ENCODE data around the gene ANTXR1.

ANTXR1 gene

GRCh38 chr2:69067026-69067630, 54.1 kb downstream of the ANTXR1 start:
- Histone ChIP-seq H2AFZ (ENCODE audit: low read depth, low read length) (no peak overlapping the region), H3K27me3 (ENCODE audit: insufficient read depth, low read length, poor library complexity) (no peaks in the 10 kb centered on the region), H3K4me3 (ENCODE audit: low read depth in 1 of 2, low read length in 2 of 2) (no peak overlapping the region), H4K20me1 (ENCODE audit: insufficient read depth, low read length) (no peaks in the 10 kb centered on the region), H3K9me3 (ENCODE audit: insufficient read depth, low read length, severe bottlenecking) (no peaks in the 10 kb centered on the region), H3K27ac (ENCODE audit: low read length) (no peak overlapping the region), H3K9ac (ENCODE audit: low read depth, low read length) (no peak overlapping the region), H3K79me2 (ENCODE audit: insufficient read depth, low read length) (no peaks in the 10 kb centered on the region), H3K36me3 (ENCODE audit: insufficient read depth, low read length) (no peaks in the 10 kb centered on the region), H3K4me2 (ENCODE audit: insufficient read depth, low read length) (no peak overlapping the region), H3K4me1 (ENCODE audit: insufficient read depth, low read length) (no peaks in the 10 kb centered on the region)
- TF ChIP-seq CTCF (IDR thresholded peaks at IDR 0.05; ENCODE audit: borderline replicate concordance, extremely low read depth, low read length, poor library complexity, severe bottlenecking) (no peak), EZH2 (IDR thresholded peaks at IDR 0.05; ENCODE audit: borderline replicate concordance, low read depth, low read length, severe bottlenecking) (no peak)
- no peak for DNase-seq
- no peak for ATAC-seq (ENCODE audit: insufficient read depth, low read depth)

- Histone ChIP-seq H3K4me1 (ENCODE audit: insufficient read depth, low read length) (no peaks in the 10 kb centered on the region), H3K4me2 (ENCODE audit: insufficient read depth, low read length) (no peak overlapping the region), H3K27me3 (ENCODE audit: insufficient read depth, low read length, poor library complexity) (no peaks in the 10 kb centered on the region), H3K27ac (ENCODE audit: low read length) (no peak overlapping the region), H3K36me3 (ENCODE audit: insufficient read depth, low read length) (peaks cover 6% of the 10 kb centered on the region; the same call in 1 of the 2 replicates), H3K9ac (ENCODE audit: low read depth, low read length) (no peak overlapping the region), H3K4me3 (ENCODE audit: low read depth in 1 of 2, low read length in 2 of 2) (no peak overlapping the region), H3K9me3 (ENCODE audit: insufficient read depth, low read length, severe bottlenecking) (no peaks in the 10 kb centered on the region), H3K79me2 (ENCODE audit: insufficient read depth, low read length) (no peaks in the 10 kb centered on the region), H4K20me1 (ENCODE audit: insufficient read depth, low read length) (no peaks in the 10 kb centered on the region), H2AFZ (ENCODE audit: low read depth, low read length) (no peak overlapping the region)
- no peak for TF ChIP-seq CTCF (IDR thresholded peaks at IDR 0.05; ENCODE audit: borderline replicate concordance, extremely low read depth, low read length, poor library complexity, severe bottlenecking)
- no peak for TF ChIP-seq EZH2 (IDR thresholded peaks at IDR 0.05; ENCODE audit: borderline replicate concordance, low read depth, low read length, severe bottlenecking)
- DNase-seq (no peak), ATAC-seq (ENCODE audit: insufficient read depth, low read depth) (no peak)
Measured at GRCh38 chr2:69067866-69068265, 54.9 kb downstream of the ANTXR1 start.

- Histone ChIP-seq H3K79me2 (ENCODE audit: insufficient read depth, low read length) (no peaks in the 10 kb centered on the region), H4K20me1 (ENCODE audit: insufficient read depth, low read length) (no peaks in the 10 kb centered on the region), H3K9ac (ENCODE audit: low read depth, low read length) (no peak overlapping the region), H3K9me3 (ENCODE audit: insufficient read depth, low read length, severe bottlenecking) (no peaks in the 10 kb centered on the region), H3K4me1 (ENCODE audit: insufficient read depth, low read length) (no peaks in the 10 kb centered on the region), H3K27me3 (ENCODE audit: insufficient read depth, low read length, poor library complexity) (no peaks in the 10 kb centered on the region), H3K4me3 (ENCODE audit: low read depth in 1 of 2, low read length in 2 of 2) (no peak overlapping the region), H2AFZ (ENCODE audit: low read depth, low read length) (no peak overlapping the region), H3K4me2 (ENCODE audit: insufficient read depth, low read length) (no peak overlapping the region), H3K27ac (ENCODE audit: low read length) (no peak overlapping the region), H3K36me3 (ENCODE audit: insufficient read depth, low read length) (peaks cover 18% of the 10 kb centered on the region; the same call in 1 of the 2 replicates)
- DNase-seq (no peak), ATAC-seq (ENCODE audit: insufficient read depth, low read depth) (no peak)
- TF ChIP-seq EZH2 (IDR thresholded peaks at IDR 0.05; ENCODE audit: borderline replicate concordance, low read depth, low read length, severe bottlenecking) (no peak), CTCF (IDR thresholded peaks at IDR 0.05; ENCODE audit: borderline replicate concordance, extremely low read depth, low read length, poor library complexity, severe bottlenecking) (no peak)
Measured at GRCh38 chr2:69070969-69071368, 58.0 kb downstream of the ANTXR1 start.

All from DND-41 (cell line).